Large intestine (tissue), 3 donors: ENCODE results near the gene CPE. TPM values are rescaled to one million over a fixed set of nuclear protein-coding genes. Genes with fewer than 3 reads are reported as not detected.
A peak's percentile ranks its signal among the peaks of the same experiment; 100 is the strongest.
"Not testable (repeated sequence)": the region's sequence is repeated elsewhere in the genome, so short reads cannot be mapped to it uniquely, and the experiment has no call there.

Experiments
- DNase-seq, 2 donors: peaks; one replicate each; pipeline versions ENCODE4 v3.0.0 to v3.0.0-alpha.2; 2013
- H3K27ac ChIP-seq: one replicate; pipeline ENCODE4 v1.5.1; 2013; ENCODE audit warnings: low read length
- H3K27me3 ChIP-seq: 2 replicates; pipeline ENCODE4 v1.6.1; 2013; ENCODE audit warnings: low read length; ENCODE audit not compliant: control insufficient read depth, insufficient read depth
- H3K36me3 ChIP-seq: 2 replicates; pipeline ENCODE4 v1.6.1; 2013; ENCODE audit warnings: low read length; ENCODE audit not compliant: control insufficient read depth, insufficient read depth
- H3K4me1 ChIP-seq: one replicate; pipeline ENCODE4 v1.6.1; 2013; ENCODE audit warnings: low read length; ENCODE audit not compliant: control insufficient read depth, insufficient read depth
- H3K4me3 ChIP-seq: one replicate; pipeline ENCODE4 v1.5.1; 2013; ENCODE audit warnings: low read length
- H3K9me3 ChIP-seq: one replicate; pipeline ENCODE4 v1.6.1; 2013; ENCODE audit warnings: mild to moderate bottlenecking, low read depth, low read length, moderate library complexity; ENCODE audit not compliant: control insufficient read depth
- WGBS: methylation state at CpG from one replicate; pipeline ENCODE4 v1.1.5; 2013; ENCODE audit warnings: low lambda C conversion rate; ENCODE audit not compliant: insufficient coverage; 5-methylcytosine and 5-hydroxymethylcytosine counted together
- polyA plus RNA-seq: library from polyadenylated mRNA; unstranded; fragments of 120-200 nt; gene quantifications from one replicate; pipeline ENCODE4 v1.2.1, GENCODE V29; 2013

Gene CPE
- polyA plus RNA-seq, 1 donor: 162 TPM

DNA sequence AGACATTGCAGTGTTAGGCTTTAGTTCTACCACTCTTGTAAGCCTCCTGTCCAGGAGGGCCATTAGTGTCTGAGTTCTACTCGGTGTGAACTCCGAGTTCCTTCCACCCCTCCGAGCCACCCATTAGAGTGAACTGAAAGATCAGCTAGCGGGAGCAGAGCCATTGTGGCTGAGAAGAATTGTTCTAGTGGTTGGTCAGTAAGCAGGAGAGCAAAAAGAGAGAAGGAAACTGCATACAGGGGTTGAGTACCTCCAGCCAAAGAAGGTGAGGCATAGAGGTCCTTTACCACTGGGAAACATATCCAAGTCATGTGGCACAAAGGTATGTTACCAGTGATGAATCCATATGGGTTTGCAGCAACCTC is 96.9 kb downstream of the CPE start:
- Histone ChIP-seq H3K4me1 (no peaks in the 10 kb centered on the region), H3K4me3 (no peak overlapping the region), H3K27ac (no peak overlapping the region), H3K27me3 (no peaks in the 10 kb centered on the region), H3K9me3 (no peaks in the 10 kb centered on the region), H3K36me3 (no peaks in the 10 kb centered on the region)
- DNase-seq: no peak
- 100% methylated on average over 1 of the region's 4 CpGs for WGBS

DNA sequence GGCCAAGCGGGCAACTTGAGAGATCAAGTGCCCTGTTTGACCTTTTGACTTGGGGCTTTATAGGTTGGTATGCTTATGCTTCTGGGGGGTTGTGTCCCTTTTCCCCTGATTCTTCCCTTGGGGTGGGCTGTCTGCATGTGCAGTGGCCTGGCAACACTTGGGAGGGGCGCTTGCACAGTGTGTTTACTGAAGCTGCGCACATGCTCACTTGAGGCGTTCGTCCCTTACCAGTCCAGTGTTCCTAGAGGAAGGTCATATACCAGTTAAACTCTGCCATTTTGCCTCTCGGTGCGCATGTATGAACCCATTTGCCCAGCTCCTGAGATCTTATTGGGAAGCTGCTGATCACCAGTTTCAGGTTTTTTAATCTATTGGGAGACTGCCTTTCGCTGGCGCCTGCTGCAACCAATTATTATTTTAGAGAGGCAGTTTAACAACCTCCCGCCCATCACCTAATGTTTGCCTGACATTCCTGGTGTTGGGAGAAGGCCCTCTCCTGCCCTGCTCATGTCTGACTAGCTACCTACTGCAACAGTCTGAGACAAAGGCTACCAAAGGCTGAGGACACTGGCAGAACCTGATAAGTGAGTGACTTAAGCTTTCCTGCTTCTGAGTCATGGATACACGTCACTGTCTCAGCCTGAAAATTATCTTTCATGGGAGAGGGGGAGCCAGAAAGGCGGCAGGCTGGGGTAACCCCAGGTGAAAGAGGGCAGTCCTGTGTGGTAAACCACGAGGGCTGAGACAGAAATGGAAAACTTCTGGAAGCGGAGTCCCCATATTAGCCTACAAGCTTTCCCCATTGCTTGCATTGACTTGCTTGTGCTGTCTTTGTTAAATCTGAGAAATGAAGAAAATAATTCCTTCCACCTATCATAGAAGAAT is 97.6 kb downstream of the CPE start:
- Histone ChIP-seq H3K4me3 (no peak overlapping the region), H3K27me3 (no peaks in the 10 kb centered on the region), H3K36me3 (no peaks in the 10 kb centered on the region), H3K27ac (no peak overlapping the region), H3K9me3 (no peaks in the 10 kb centered on the region), H3K4me1 (no peaks in the 10 kb centered on the region)
- WGBS: 100% methylated on average over 1 of the region's 14 CpGs
- no peak for DNase-seq

DNA sequence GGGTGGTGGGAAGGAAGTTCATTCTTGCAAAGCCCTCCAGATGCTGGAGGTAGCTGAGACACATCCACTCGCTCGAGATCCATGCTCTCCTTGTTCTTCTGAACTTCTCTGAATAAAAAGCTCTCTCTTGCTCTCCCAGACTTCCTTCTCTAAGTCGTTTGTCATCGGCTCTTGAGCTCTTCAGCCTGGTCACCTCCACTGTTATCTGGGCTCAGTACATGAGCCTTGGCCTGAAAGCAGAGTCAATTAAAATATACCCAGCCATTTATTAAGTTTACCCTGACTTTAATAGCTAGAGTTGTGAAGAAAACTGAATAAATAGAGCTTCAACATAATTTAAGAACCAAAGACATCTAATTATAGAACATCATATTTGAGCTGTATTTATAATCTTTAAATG is 99.0 kb downstream of the CPE start:
- no peak for DNase-seq
- H3K4me3 ChIP-seq: no peak overlapping the region
- no peaks in the 10 kb centered on the region for H3K27me3 ChIP-seq
- no peaks in the 10 kb centered on the region for H3K9me3 ChIP-seq
- 100% methylated on average over 1 of the region's 4 CpGs for WGBS
- no peaks in the 10 kb centered on the region for H3K36me3 ChIP-seq
- H3K4me1 ChIP-seq: no peaks in the 10 kb centered on the region
- H3K27ac ChIP-seq: no peak overlapping the region

DNA sequence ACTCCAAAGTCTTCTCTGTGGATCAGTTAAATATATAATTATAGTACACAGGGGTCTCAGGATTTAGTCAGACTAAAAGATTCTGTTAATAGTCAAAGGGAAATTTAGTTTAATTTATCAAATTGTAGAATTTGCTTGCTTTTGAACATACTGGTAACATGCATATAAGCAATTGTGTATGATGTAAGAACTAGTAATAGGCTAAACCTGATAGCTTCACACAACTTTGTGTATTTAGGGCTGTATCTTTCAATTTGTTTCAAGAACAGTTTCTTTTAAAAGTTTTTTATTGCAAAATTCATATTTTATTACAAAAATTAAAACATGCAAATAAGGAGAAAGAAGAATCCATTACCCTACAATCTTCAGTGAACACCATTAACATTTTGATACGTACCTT is 99.5 kb downstream of the CPE start:
- H3K4me1 ChIP-seq: no peaks in the 10 kb centered on the region
- WGBS: no CpG with 5 or more reads among the region's 1 CpG
- H3K9me3 ChIP-seq: no peaks in the 10 kb centered on the region
- DNase-seq: no peak
- H3K4me3 ChIP-seq: no peak overlapping the region
- no peaks in the 10 kb centered on the region for H3K36me3 ChIP-seq
- no peak overlapping the region for H3K27ac ChIP-seq
- no peaks in the 10 kb centered on the region for H3K27me3 ChIP-seq

DNA sequence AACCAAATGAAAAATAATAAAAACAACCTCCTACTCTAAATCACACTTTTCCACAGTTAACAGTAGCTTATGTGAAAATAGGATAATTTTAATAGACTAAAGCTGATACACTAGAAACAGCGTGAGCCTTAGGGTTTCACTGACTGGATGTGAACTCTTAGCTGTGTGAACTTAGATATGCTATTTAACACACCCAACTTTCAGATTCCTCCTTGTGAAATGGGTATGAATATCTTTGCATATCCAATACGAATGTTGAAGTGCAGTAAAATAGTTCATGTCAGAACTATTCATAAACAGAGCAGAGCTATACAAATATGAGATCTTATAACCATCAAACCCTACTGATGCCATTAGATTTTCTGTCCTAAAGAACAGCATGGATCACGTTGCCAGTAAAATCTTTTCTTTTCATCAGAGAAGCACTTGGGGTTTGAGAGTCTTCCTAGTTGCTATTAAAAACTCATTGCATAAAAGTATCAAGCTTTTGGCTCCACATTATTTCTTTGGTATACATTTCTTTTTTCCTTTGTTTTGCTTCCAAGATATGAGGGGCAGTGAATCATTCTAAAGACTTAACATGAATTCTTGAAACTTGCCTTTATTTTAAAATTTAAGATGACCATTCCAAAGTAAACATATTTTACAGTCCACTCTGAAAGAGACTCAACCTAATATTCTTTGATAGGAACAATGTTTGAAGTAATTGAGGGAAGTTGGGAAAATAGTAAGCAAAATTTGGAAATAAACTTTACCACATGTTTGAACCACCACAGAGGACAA is 102.4 kb downstream of the CPE start:
- Histone ChIP-seq H3K4me1 (no peaks in the 10 kb centered on the region), H3K4me3 (no peak overlapping the region), H3K27ac (no peak overlapping the region), H3K27me3 (no peaks in the 10 kb centered on the region), H3K9me3 (no peaks in the 10 kb centered on the region), H3K36me3 (peaks cover 3% of the 10 kb centered on the region)
- WGBS: 83% methylated on average over 1 of the region's 3 CpGs
- DNase-seq: no peak

DNA sequence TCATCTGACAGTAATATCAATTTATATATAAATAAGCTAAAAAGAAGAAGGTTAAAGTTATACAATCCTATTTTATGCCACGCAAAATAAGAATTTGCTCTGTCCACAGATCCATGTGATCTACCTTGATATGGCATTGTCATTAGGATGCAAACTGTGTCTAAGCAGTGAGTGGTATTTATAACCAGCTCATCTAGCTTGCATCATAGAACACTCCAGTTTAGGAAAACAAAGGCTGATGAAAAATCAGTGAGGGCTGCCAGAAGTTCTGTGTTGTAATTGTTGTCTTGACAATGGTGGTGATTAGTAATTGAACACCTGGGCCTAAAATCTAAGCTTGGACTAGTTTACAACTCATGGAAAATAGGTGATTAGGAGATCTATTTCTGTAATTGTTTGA is 111.0 kb downstream of the CPE start:
- Histone ChIP-seq H3K4me1 (peaks cover 5% of the 10 kb centered on the region), H3K27ac (no peak overlapping the region), H3K9me3 (no peaks in the 10 kb centered on the region), H3K36me3 (peaks cover 7% of the 10 kb centered on the region), H3K27me3 (no peaks in the 10 kb centered on the region), H3K4me3 (no peak overlapping the region)
- 100% methylated on average over 1 of the region's 1 CpG for WGBS
- no peak for DNase-seq

DNA sequence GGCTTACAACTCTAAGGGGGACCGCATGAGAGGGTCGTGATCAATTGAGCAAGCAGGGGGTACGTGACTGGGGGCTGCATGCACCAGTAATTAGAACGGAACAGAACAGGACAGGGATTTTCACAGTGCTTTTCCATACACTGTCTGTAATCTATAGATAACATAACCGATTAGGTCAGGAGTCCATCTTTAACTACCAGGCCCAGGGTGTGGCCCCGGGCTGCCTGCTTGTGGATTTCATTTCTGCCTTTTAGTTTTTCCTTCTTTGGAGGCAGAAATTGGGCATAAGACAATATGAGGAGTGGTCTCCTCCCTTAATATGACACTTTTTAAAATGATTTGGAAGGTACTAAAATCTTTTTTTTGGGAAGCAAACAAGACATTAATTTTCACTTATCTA is 113.8 kb downstream of the CPE start:
- H3K9me3 ChIP-seq, H3K27me3 ChIP-seq, H3K36me3 ChIP-seq, H3K4me1 ChIP-seq, H3K4me3 ChIP-seq, H3K27ac ChIP-seq: not testable (repeated sequence)
- 37% methylated on average over 2 of the region's 6 CpGs for WGBS
- DNase-seq: peak in 1 of 2 donors; percentile 4

DNA sequence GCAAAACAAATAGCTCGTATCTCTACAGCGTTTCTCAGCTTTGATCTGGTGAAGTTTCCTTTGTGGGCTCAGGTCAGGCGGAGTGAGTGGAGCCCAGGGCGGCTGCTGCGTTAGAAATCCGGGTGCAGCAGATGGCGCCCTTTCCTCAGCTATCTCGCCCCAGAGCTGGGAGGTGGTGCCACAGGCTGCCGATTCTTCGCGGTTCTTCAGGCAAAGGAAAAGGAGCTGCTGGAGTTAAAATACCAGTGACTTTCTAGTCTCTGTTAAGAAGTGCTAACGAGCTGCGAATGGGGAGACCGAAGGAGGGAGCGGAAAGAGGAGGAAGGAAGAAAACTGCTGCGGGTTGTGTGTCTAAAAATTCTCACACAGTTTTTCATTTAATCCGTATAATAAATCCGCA is 114.6 kb downstream of the CPE start:
- Histone ChIP-seq H3K4me1 (peaks cover 5% of the 10 kb centered on the region), H3K27me3 (no peaks in the 10 kb centered on the region), H3K36me3 (peaks cover under 1% of the 10 kb centered on the region), H3K27ac (no peak overlapping the region), H3K9me3 (no peaks in the 10 kb centered on the region), H3K4me3 (no peak overlapping the region)
- DNase-seq: peak; percentile 48 to 57
- 0% methylated on average over 3 of the region's 18 CpGs for WGBS

DNA sequence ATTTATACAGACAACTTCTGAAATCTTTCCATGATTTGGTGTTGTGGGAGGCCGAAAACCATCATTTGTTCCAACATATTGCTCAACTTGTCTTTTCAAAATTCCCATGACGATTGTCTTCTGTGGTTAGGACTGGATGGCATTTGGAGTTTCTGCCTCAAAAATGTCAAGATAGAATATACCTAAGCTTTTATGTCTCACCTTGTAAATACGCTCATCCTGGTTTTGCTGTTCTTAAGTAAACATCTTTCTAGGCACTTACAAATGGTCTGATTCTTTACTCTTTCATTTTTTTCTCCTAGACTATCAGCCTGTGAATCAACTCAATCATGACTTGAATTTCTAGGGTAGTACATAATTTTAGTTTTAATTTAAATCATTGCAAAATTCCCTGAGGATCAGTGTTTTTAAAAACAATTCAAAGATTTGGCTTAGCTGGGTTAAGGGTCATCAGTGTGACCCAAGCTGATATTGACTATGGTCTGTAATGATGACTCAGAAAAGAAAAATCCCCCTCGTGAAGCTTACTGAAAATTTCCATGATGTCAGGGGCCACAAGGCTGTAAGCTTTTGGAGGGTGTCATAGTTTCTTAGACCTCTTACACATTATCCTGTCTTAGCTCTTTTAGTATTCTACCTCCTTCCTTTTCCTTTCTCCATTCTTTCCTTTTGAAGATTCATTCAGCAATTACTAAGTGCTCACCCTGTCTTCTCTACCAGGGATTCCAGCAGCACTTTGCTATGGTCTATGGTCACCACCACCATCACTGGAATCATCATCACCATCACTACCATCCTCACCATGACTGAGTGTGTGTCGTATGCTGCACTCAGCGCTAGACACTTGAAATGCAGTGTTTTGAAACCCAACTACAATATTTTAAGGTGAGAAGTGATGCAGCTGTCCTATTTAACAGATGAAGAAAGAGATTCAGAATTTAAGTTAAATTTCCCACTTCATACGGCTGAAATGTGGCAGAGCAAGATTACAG is 124.4 kb downstream of the CPE start:
- Histone ChIP-seq H3K4me1 (no peaks in the 10 kb centered on the region), H3K27ac (no peak overlapping the region), H3K36me3 (peaks cover 2% of the 10 kb centered on the region), H3K27me3 (no peaks in the 10 kb centered on the region), H3K4me3 (no peak overlapping the region), H3K9me3 (no peaks in the 10 kb centered on the region)
- WGBS: 87% methylated on average over 3 of the region's 7 CpGs
- no peak for DNase-seq

DNA sequence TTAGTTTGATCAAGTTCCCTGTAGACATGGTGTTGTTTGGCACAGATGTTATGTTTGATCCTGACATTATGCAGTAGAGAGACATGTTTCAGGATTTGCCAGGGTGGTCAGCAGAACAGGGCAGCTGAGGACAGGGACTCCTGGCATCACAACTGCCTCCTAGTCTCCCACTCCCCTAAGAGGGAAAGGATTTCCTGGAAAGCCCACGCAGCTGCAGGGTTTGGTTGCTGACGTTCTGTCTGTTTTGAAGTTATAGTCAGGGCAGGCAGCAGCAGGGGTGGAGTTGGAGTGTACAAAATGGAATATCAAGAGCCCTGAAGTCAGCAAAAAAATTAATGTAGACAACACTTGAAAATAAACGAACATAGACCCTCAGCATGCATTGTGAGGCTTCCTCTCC is 125.4 kb downstream of the CPE start:
- H3K4me1 ChIP-seq: no peaks in the 10 kb centered on the region
- no peaks in the 10 kb centered on the region for H3K9me3 ChIP-seq
- no peak overlapping the region for H3K27ac ChIP-seq
- no peaks in the 10 kb centered on the region for H3K27me3 ChIP-seq
- WGBS: 80% methylated on average over 2 of the region's 3 CpGs
- no peak for DNase-seq
- H3K36me3 ChIP-seq: no peaks in the 10 kb centered on the region
- H3K4me3 ChIP-seq: no peak overlapping the region
